ENCODE measurements around the gene FNDC1.

Gene FNDC1

GRCh38 chr6:159214281-159214680 lies 45.1 kb downstream of the FNDC1 start:
- Histone ChIP-seq H3K36me3 (ENCODE audit: control insufficient read depth, low read length) (no peaks in the 10 kb centered on the region), H3K27ac (ENCODE audit: low read depth, low read length) (no peak overlapping the region), H3K9me3 (ENCODE audit: control insufficient read depth, insufficient read depth, low read length) (no peaks in the 10 kb centered on the region), H3K4me2 (ENCODE audit: low read length) (no peak overlapping the region), H4K20me1 (ENCODE audit: control insufficient read depth, insufficient read depth, low read depth, low read length) (no peaks in the 10 kb centered on the region), H3K4me1 (ENCODE audit: control insufficient read depth, low read length) (peaks cover 59% of the 10 kb centered on the region), H3K9me2 (replicated peaks; ENCODE audit: control insufficient read depth, low read length) (no peaks in the 10 kb centered on the region), H3K27me3 (ENCODE audit: control insufficient read depth, low read length) (no peaks in the 10 kb centered on the region), H3K79me2 (ENCODE audit: control insufficient read depth, low read length) (no peaks in the 10 kb centered on the region), H3F3A (ENCODE audit: control insufficient read depth, insufficient read depth) (no peaks in the 10 kb centered on the region), H3K4me3 (ENCODE audit: low read length) (no peak overlapping the region)
- TF ChIP-seq, protein P1, sequence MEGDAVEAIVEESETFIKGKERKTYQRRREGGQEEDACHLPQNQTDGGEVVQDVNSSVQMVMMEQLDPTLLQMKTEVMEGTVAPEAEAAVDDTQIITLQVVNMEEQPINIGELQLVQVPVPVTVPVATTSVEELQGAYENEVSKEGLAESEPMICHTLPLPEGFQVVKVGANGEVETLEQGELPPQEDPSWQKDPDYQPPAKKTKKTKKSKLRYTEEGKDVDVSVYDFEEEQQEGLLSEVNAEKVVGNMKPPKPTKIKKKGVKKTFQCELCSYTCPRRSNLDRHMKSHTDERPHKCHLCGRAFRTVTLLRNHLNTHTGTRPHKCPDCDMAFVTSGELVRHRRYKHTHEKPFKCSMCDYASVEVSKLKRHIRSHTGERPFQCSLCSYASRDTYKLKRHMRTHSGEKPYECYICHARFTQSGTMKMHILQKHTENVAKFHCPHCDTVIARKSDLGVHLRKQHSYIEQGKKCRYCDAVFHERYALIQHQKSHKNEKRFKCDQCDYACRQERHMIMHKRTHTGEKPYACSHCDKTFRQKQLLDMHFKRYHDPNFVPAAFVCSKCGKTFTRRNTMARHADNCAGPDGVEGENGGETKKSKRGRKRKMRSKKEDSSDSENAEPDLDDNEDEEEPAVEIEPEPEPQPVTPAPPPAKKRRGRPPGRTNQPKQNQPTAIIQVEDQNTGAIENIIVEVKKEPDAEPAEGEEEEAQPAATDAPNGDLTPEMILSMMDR (IDR thresholded peaks at IDR 0.05; ENCODE audit: low read depth, low read length, poor library complexity, severe bottlenecking): no peak
- no peak for TF ChIP-seq EZH2phosphoT487 (IDR thresholded peaks at IDR 0.05; ENCODE audit: borderline replicate concordance, low read length)

DNA sequence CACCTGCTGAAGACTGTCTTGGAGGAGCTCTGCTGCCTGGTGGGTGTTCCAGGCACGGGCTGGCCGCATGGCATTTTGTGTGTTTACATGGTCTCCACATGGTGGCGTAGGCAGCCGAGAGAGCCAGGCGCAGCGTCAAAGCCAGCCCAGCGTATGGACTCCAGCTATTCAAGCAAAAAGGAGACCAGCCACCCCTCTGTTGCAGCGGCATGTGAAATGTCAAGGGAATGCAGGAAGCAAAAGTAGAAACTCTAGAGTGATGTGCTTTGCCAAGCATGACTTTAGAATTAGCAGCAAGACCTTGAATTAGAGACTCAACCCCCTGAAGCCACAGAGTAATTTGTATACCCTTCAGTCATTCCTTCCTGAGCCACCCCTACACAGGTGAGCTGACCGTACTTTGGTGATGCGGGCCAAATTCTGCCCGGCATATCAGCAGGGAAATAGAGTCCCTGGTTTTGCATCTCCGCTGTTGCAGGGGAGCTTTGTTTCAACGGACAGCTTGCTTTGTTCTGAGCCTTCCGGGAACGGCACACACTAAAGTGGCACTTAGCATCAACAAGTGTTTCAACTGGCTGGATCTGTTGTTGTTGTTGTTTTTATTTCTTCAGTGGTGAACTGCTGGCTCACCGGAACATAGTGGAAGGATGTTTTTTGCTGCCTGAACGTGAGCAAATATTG lies 48.5 kb downstream of the FNDC1 start:
- no peaks in the 10 kb centered on the region for H4K20me1 ChIP-seq (ENCODE audit: control insufficient read depth, insufficient read depth, low read depth, low read length)
- H3K27ac ChIP-seq (ENCODE audit: low read depth, low read length): peak overlapping the region; percentile 52
- H3K9me2 ChIP-seq (replicated peaks; ENCODE audit: control insufficient read depth, low read length): no peaks in the 10 kb centered on the region
- peaks cover 78% of the 10 kb centered on the region for H3K4me1 ChIP-seq (ENCODE audit: control insufficient read depth, low read length)
- H3K36me3 ChIP-seq (ENCODE audit: control insufficient read depth, low read length): no peaks in the 10 kb centered on the region
- H3K9me3 ChIP-seq (ENCODE audit: control insufficient read depth, insufficient read depth, low read length): no peaks in the 10 kb centered on the region
- TF ChIP-seq, protein P1 (IDR thresholded peaks at IDR 0.05; ENCODE audit: low read depth, low read length, poor library complexity, severe bottlenecking): peak; percentile 77
- no peak for TF ChIP-seq EZH2phosphoT487 (IDR thresholded peaks at IDR 0.05; ENCODE audit: borderline replicate concordance, low read length)
- H3K4me3 ChIP-seq (ENCODE audit: low read length): peak overlapping the region; percentile 64
- H3K4me2 ChIP-seq (ENCODE audit: low read length): peak overlapping the region; percentile 67
- H3K27me3 ChIP-seq (ENCODE audit: control insufficient read depth, low read length): no peaks in the 10 kb centered on the region
- 0 out of 2 replicates have a peak, but pooled peaks cover 4% of the 10 kb centered on the region for H3F3A ChIP-seq (ENCODE audit: control insufficient read depth, insufficient read depth)
- H3K79me2 ChIP-seq (ENCODE audit: control insufficient read depth, low read length): no peaks in the 10 kb centered on the region

GRCh38 chr6:159220093-159220492 lies 50.9 kb downstream of the FNDC1 start:
- Histone ChIP-seq H3K4me2 (ENCODE audit: low read length) (peak overlapping the region; percentile 61), H3K36me3 (ENCODE audit: control insufficient read depth, low read length) (no peaks in the 10 kb centered on the region), H3K9me3 (ENCODE audit: control insufficient read depth, insufficient read depth, low read length) (no peaks in the 10 kb centered on the region), H3K4me1 (ENCODE audit: control insufficient read depth, low read length) (peaks cover 81% of the 10 kb centered on the region), H3K9me2 (replicated peaks; ENCODE audit: control insufficient read depth, low read length) (no peaks in the 10 kb centered on the region), H3K4me3 (ENCODE audit: low read length) (peak overlapping the region; percentile 2), H3F3A (ENCODE audit: control insufficient read depth, insufficient read depth) (0 out of 2 replicates have a peak, but pooled peaks cover 4% of the 10 kb centered on the region), H4K20me1 (ENCODE audit: control insufficient read depth, insufficient read depth, low read depth, low read length) (no peaks in the 10 kb centered on the region), H3K27me3 (ENCODE audit: control insufficient read depth, low read length) (no peaks in the 10 kb centered on the region), H3K27ac (ENCODE audit: low read depth, low read length) (peak overlapping the region; percentile 53), H3K79me2 (ENCODE audit: control insufficient read depth, low read length) (no peaks in the 10 kb centered on the region)
- TF ChIP-seq, protein P1 (IDR thresholded peaks at IDR 0.05; ENCODE audit: low read depth, low read length, poor library complexity, severe bottlenecking): no peak
- TF ChIP-seq EZH2phosphoT487 (IDR thresholded peaks at IDR 0.05; ENCODE audit: borderline replicate concordance, low read length): no peak
